T-helper 2 cell treated with Interferon-gamma antibody and Interleukin-4, amounts not matched to agents 5 μg/mL and 100 μg/mL, for 36 hours (primary cell): ENCODE data around the gene HEXB.

ENCODE experiments used
- DNase-seq: peaks from one replicate; pipeline ENCODE4 v3.0.0; 2021; ENCODE audit warnings: low spot score
- H3K27ac Mint-ChIP-seq: one replicate; pipeline ENCODE4 v1.8.0; 2021; ENCODE audit warnings: mild to moderate bottlenecking, mixed read lengths
- H3K27me3 Mint-ChIP-seq: one replicate; pipeline ENCODE4 v1.8.0; 2021; ENCODE audit warnings: low read depth, mixed read lengths
- H3K36me3 Mint-ChIP-seq: one replicate; pipeline ENCODE4 v1.8.0; 2021; ENCODE audit warnings: low read depth, mixed read lengths
- H3K4me1 Mint-ChIP-seq: one replicate; pipeline ENCODE4 v1.8.0; 2021; ENCODE audit warnings: low read depth, mixed read lengths
- H3K4me3 Mint-ChIP-seq: one replicate; pipeline ENCODE4 v1.8.0; 2022; ENCODE audit warnings: mild to moderate bottlenecking, moderate library complexity, mixed read lengths
- H3K9me3 Mint-ChIP-seq: one replicate; pipeline ENCODE4 v1.8.0; 2021; ENCODE audit warnings: mixed read lengths

Gene HEXB

DNA sequence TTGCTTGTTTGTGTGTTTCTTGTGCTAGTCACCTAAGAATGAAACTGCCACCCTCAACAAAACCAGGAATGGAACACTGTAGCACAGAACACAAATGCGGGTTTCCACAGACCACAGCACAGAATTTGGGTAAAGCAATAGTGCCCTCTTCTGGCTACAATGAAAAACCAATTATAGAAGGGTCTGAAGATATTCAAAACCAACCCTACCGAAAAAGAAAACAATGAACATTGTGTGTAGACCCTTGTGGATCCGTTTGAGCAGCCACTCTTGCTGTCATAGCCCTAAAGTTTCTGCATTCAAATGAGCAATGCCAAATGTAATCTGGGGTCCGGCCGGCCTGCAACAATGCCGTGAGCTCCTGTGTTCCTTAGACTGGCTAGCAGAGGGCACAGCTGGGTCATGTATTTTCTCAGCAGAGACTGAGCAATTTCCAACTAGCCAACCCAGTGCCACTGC is 36.2 kb upstream of the HEXB start:
- Mint-ChIP-seq H3K36me3 (no peaks in the 10 kb centered on the region), H3K4me1 (no peaks in the 10 kb centered on the region), H3K9me3 (no peaks in the 10 kb centered on the region), H3K4me3 (no peak overlapping the region), H3K27me3 (peaks cover 36% of the 10 kb centered on the region), H3K27ac (no peak overlapping the region)
- peak; percentile 40 for DNase-seq

DNA sequence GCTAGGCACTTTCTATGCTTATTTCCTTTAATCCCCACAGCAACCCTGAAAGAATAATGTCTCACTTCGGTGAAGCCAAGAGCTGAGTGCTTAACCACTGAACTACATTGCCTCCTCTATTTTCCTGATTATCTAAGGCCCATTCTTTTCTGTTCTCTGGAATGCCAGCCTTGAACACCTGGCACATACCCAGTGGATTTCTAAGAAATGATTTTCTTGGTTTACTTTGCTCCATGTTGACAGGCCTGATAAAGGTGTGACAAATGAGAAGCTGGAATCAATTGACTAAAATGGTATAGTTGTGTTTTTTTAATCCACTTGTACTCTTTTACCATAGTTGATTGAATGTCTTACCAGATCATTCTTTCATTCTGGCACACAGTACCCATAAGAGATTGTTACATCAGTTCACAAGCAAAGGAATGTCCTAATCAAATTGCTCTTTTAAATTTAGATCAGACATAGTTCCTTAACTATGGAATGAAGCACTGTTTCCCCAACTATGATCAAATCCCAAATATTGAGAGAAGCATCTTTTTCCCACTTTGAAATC is 35.5 kb upstream of the HEXB start:
- Mint-ChIP-seq H3K27ac (no peak overlapping the region), H3K9me3 (no peaks in the 10 kb centered on the region), H3K27me3 (peaks cover 31% of the 10 kb centered on the region), H3K4me3 (no peak overlapping the region), H3K4me1 (no peaks in the 10 kb centered on the region), H3K36me3 (no peaks in the 10 kb centered on the region)
- DNase-seq, result no peak

DNA sequence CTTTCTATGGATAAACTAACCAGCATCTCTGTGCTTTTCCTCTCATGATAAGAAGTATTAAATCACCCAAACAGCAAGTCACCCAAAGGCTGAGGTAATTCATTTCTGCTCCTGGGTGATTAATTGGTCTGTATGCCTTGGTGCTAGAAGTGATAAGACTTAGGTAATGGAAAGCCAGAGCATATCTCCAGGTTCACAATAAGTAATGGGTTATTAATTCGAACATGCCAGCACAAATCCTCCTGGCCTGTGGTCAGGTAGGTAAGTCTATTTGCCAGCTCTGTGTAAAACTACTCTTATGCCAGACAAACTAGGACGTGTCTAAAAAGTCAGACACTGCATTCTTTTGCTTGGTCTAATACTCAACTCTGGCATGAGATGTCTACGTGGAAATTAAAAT is 33.3 kb upstream of the HEXB start:
- Mint-ChIP-seq H3K27me3 (peaks cover 18% of the 10 kb centered on the region), H3K9me3 (no peaks in the 10 kb centered on the region), H3K4me3 (no peak overlapping the region), H3K36me3 (no peaks in the 10 kb centered on the region), H3K27ac (no peak overlapping the region), H3K4me1 (no peaks in the 10 kb centered on the region)
- DNase-seq, result no peak

DNA sequence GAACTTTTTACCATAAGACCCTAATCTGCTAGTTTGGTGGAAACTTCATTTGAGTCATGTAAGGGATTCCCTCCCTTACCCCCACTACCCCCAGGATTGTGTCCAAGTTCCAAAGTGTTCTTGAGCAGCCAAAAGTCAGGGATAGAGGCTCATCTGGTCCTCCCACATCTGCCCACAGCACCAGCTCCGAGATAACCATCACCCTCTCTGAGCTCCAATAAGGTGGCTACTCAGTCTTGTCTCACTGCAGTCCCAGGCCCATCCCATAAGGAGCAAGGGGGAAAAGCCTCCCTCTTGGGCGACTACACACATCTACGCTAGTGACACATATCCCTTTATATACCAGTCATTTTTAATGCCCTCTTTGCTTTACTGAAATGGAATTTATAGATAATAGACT is 32.5 kb upstream of the HEXB start:
- no peak for DNase-seq
- Mint-ChIP-seq H3K4me3 (no peak overlapping the region), H3K27me3 (peaks cover 12% of the 10 kb centered on the region), H3K4me1 (no peaks in the 10 kb centered on the region), H3K36me3 (no peaks in the 10 kb centered on the region), H3K27ac (no peak overlapping the region), H3K9me3 (no peaks in the 10 kb centered on the region)

DNA sequence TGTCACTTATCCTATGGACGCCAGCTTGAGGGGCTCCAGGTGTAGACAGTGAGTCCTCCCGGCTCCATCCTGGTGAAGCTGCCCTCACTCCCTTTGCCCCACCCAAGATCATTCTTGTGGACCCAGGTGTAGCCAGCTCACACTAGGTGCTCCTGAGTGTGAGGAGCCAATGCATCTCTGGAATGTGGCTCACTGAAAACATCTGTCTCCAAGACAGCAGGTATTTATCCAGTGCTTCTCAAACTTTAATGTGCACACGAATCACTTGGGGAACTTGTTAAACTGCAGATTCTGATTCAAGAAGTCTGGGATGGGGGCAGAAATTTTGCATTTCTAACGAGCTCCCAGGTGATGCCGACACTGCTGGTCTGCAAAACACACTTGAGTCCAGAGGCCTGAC is 31.0 kb upstream of the HEXB start:
- Mint-ChIP-seq H3K9me3 (no peaks in the 10 kb centered on the region), H3K27me3 (peaks cover 8% of the 10 kb centered on the region), H3K4me3 (no peak overlapping the region), H3K27ac (no peak overlapping the region), H3K4me1 (no peaks in the 10 kb centered on the region), H3K36me3 (no peaks in the 10 kb centered on the region)
- DNase-seq, result no peak

DNA sequence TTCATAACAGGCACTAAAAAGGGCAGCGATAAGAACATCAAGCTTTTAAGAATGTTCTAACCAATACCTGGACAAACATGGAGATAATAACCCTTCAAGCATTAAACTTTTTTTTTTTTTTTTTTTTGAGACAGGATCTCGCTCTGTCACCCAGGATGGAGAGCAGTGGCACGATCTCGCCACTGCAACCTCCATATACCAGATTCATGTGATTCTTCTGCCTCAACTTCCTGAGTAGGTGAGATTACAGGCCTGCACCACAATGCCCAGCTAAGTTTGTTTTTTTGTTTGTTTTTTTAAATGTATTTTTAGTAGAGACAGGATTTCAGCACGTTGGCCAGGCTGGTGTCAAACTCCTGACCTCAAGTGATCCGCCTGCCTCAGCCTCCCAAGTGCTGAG is 29.8 kb upstream of the HEXB start:
- H3K9me3 Mint-ChIP-seq, result no peaks in the 10 kb centered on the region
- peaks cover 16% of the 10 kb centered on the region for H3K27me3 Mint-ChIP-seq
- H3K36me3 Mint-ChIP-seq, result no peaks in the 10 kb centered on the region
- no peak overlapping the region for H3K27ac Mint-ChIP-seq
- H3K4me1 Mint-ChIP-seq, result no peaks in the 10 kb centered on the region
- DNase-seq, result no peak
- H3K4me3 Mint-ChIP-seq, result no peak overlapping the region

DNA sequence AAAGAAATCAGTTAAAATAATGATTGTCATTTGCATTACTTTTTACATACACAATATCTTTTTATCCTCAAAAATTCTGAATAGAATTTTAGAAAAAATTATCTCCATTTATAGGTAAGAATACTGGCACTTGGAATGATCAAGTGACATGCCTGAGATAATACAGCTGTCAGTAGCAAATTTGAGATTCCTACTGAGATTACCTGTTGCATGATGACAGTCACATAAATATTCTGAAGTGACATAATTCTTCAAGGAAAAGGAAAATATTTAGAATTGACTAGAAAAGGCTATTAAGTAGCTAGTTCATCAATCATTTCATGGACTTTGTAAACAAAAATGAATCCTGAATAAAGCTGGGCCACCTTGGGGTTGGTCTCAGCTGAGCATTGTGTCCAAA is 29.3 kb upstream of the HEXB start:
- H3K9me3 Mint-ChIP-seq, result no peaks in the 10 kb centered on the region
- no peak overlapping the region for H3K27ac Mint-ChIP-seq
- H3K36me3 Mint-ChIP-seq, result no peaks in the 10 kb centered on the region
- peaks cover 18% of the 10 kb centered on the region for H3K27me3 Mint-ChIP-seq
- no peak overlapping the region for H3K4me3 Mint-ChIP-seq
- DNase-seq, result no peak
- no peaks in the 10 kb centered on the region for H3K4me1 Mint-ChIP-seq

DNA sequence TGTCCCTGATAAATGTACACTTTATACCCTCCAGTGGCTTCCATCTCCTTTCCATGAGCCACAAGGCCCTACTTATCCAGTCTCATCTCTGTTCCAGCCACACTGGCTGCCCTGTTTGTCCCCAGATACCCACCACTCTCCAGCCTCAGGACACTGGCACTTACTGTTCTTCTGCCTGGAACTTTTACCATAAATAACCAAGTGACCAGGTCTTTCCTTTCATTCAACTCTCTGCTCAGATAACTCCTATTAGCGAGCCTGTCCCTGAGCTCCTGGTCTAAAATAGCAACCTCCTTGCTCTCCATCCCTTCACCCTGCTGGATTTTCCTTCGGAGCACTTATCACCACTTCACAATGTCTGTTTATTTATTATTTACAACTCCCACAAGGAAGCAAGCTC is 27.9 kb upstream of the HEXB start:
- Mint-ChIP-seq H3K4me3 (no peak overlapping the region), H3K36me3 (no peaks in the 10 kb centered on the region), H3K27me3 (peaks cover 22% of the 10 kb centered on the region), H3K27ac (no peak overlapping the region), H3K9me3 (no peaks in the 10 kb centered on the region), H3K4me1 (no peaks in the 10 kb centered on the region)
- no peak for DNase-seq

DNA sequence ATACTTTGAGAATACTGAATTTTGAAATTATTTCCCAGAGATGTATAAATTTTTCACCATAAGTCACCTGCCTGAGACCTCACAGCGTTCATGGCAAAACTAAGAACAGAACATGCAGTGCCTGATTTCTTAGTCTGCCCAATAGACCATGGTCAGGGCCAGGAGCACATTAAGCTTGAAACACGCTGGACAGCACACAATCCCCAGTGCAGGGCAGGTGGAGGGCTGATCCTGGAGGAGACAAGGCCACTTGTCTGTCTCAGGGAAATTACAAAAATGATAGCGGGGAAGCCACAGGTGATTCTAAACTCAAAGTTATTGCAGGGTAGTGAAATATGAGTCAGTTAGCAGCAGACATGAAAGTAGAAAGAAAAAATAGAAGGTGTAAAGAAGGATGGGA is 25.9 kb upstream of the HEXB start:
- Mint-ChIP-seq H3K36me3 (no peaks in the 10 kb centered on the region), H3K9me3 (no peaks in the 10 kb centered on the region), H3K4me3 (no peak overlapping the region), H3K4me1 (no peaks in the 10 kb centered on the region), H3K27me3 (peaks cover 24% of the 10 kb centered on the region), H3K27ac (no peak overlapping the region)
- DNase-seq, result no peak

DNA sequence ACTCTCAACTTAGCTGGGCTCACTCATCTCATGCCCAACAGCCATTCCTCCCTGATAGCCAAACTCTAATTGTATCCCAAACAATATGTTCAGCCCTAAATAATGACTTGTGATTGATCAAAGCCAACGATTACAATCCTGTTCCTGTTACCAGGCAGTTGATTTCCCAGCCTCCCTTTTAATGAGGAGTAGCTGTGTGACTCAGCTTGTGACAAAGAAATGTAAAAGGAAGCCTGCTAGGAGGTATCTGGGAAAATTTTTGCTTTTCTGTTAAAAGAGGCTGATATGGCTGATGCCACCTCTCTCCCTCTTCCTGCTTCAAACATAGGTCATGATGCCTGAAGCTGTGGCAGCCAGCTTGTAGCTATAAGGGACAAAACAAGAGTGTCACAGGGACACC is 24.9 kb upstream of the HEXB start:
- no peaks in the 10 kb centered on the region for H3K36me3 Mint-ChIP-seq
- no peak overlapping the region for H3K27ac Mint-ChIP-seq
- H3K4me3 Mint-ChIP-seq, result no peak overlapping the region
- DNase-seq, result no peak
- peaks cover 26% of the 10 kb centered on the region for H3K27me3 Mint-ChIP-seq
- no peaks in the 10 kb centered on the region for H3K4me1 Mint-ChIP-seq
- H3K9me3 Mint-ChIP-seq, result no peaks in the 10 kb centered on the region

DNA sequence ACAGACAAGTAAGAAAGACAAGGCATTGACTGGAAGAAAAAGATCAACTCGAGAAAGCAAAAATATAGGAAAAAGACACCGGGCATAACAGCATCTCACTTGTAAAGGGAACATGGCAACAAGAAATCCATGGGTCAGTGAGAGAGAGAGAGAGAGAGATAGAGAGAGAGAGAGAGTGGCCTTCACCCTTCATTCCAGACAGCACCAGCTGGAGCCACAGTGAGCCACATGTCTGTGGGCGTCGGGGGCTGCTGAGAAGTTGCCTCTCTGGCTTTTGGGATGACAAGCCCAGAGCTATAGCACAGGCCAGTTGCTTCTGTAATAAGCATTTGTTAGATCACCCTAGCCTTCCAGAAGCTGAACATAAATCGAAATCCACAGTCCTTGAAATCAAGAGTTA is 24.2 kb upstream of the HEXB start:
- no peak overlapping the region for H3K4me3 Mint-ChIP-seq
- H3K27me3 Mint-ChIP-seq, result peaks cover 29% of the 10 kb centered on the region
- no peaks in the 10 kb centered on the region for H3K9me3 Mint-ChIP-seq
- no peak overlapping the region for H3K27ac Mint-ChIP-seq
- no peak for DNase-seq
- H3K4me1 Mint-ChIP-seq, result no peaks in the 10 kb centered on the region
- H3K36me3 Mint-ChIP-seq, result no peaks in the 10 kb centered on the region

DNA sequence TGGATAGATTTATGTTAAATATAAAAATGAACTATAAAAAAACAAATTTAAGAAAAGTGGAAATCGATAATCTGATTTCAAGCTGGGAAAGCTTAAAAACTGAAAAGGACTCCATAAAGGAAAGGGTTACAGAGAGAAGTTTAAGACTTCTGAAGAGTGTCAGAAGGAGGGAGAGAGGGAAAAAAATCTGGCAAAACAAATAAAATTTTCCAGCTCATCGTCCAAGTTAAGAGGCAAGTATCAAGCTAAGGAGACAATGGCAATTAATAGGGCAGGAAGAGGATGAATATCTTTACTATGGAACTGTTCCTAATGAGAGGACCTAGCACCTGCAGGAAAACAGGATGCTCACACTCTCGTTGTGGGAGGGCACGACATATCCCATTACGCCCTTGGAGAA is 20.5 kb upstream of the HEXB start:
- H3K4me1 Mint-ChIP-seq, result no peaks in the 10 kb centered on the region
- H3K4me3 Mint-ChIP-seq, result no peak overlapping the region
- no peak overlapping the region for H3K27ac Mint-ChIP-seq
- peaks cover 25% of the 10 kb centered on the region for H3K27me3 Mint-ChIP-seq
- no peaks in the 10 kb centered on the region for H3K36me3 Mint-ChIP-seq
- no peaks in the 10 kb centered on the region for H3K9me3 Mint-ChIP-seq
- DNase-seq, result no peak

DNA sequence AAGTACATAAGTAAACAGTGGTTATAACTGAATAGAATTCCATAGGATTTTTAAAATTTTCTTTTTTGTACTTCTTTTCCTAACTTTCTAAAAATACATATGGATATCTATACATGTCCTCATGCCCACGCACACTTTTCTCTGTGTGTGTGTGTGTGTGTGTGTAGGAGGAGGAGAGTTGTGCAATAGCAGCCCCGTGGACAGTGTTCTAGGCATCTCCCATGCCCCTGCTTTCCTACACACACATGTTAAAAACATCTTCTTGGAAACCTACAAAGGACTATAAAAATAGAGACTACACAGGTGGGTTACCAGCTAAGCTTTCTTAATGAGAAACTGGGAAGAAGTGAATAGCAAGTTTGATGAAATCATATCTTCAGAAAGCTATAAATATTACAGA is 19.8 kb upstream of the HEXB start:
- no peaks in the 10 kb centered on the region for H3K9me3 Mint-ChIP-seq
- no peak for DNase-seq

DNA sequence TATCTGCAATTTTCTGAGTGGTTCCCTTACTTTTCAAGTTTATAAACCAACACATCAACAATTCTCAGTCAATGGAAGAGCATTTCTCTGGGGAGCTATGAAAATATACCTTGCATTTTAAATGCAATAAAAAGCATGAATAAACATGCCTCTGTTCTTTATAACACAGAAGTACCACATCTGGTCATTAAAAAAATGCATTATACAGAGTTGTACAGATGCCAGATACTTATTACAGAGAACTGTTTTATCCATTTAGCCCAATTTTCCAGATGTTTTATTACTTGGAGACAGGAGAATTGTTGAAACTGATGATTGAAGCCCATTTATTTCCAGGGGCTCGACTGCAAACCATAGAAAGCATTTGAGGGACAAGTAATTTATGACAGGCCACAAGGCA is 19.2 kb upstream of the HEXB start:
- Mint-ChIP-seq H3K4me1 (no peaks in the 10 kb centered on the region), H3K4me3 (no peak overlapping the region), H3K27ac (no peak overlapping the region), H3K9me3 (no peaks in the 10 kb centered on the region), H3K36me3 (no peaks in the 10 kb centered on the region), H3K27me3 (peaks cover 21% of the 10 kb centered on the region)
- DNase-seq, result no peak

More for the DNA sequence above, 19.8 kb upstream of the HEXB start:
- Mint-ChIP-seq H3K4me3 (no peak overlapping the region), H3K27ac (no peak overlapping the region), H3K27me3 (peaks cover 25% of the 10 kb centered on the region), H3K36me3 (no peaks in the 10 kb centered on the region), H3K4me1 (no peaks in the 10 kb centered on the region)

DNA sequence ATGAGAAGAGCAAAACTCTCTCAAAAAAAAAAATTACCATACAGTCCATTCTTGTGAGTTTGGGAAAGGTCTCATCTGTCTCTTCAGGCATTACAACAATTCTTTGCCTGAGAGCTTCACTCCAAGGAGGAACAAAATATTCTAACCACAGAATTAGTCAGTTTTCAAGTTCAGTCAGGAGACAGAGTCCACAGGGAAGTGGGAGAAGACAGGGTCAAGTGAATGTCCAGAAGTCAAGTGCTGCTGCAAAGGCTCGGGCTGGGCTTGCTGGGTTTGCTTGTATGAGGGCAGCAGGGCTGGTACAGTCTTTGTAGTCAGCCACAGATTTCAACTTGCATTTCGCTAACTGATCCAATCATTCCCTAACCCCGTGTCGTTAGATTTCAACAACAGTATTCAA is 17.6 kb upstream of the HEXB start:
- no peak for DNase-seq
- H3K27me3 Mint-ChIP-seq, result peaks cover 15% of the 10 kb centered on the region
- H3K4me1 Mint-ChIP-seq, result no peaks in the 10 kb centered on the region
- H3K4me3 Mint-ChIP-seq, result no peak overlapping the region
- no peak overlapping the region for H3K27ac Mint-ChIP-seq
- H3K36me3 Mint-ChIP-seq, result no peaks in the 10 kb centered on the region
- H3K9me3 Mint-ChIP-seq, result no peaks in the 10 kb centered on the region
